K562 (cell line): ENCODE results near the gene SLC6A4.
A peak's percentile ranks its signal among the peaks of the same experiment; 100 is the strongest.

Experiments
- CREB1 ChIP-seq, 2 experiments: sonication (generic) in 1 of 2; formaldehyde crosslinking in 1 of 2; IDR thresholded peaks; 2 replicates each; pipeline versions ENCODE4 v1.6.1 to v1.8.0; 2012 to 2022; ENCODE audit warnings: inconsistent platforms in 1 of 2, mild to moderate bottlenecking in 1 of 2, missing genetic modification reagents in 1 of 2, moderate library complexity in 1 of 2
- HCFC1 ChIP-seq: IDR thresholded peaks from 2 replicates; pipeline ENCODE4 v1.6.1; 2012; ENCODE audit warnings: low read depth, low read length, improper control_type of control experiment
- MYBL2 ChIP-seq, 2 experiments: fragments of 450-650 bp in 1 of 2; sonication (generic) in 1 of 2; formaldehyde crosslinking in 1 of 2; IDR thresholded peaks; 2 replicates each; pipeline versions ENCODE4 v1.6.1 to v1.8.1; 2017 to 2022; ENCODE audit warnings: borderline replicate concordance in 1 of 2, inconsistent platforms in 1 of 2, low read depth in 1 of 2, mild to moderate bottlenecking in 1 of 2, missing genetic modification reagents in 1 of 2, moderate library complexity in 1 of 2
- POLR2A ChIP-seq: fragments of 450-650 bp; conservative IDR thresholded peaks from 2 replicates; pipeline ENCODE4 v1.6.1; 2016
- ZNF143 ChIP-seq: sonication (generic); formaldehyde crosslinking; IDR thresholded peaks from 2 replicates; pipeline ENCODE4 v1.9.0; 2022; ENCODE audit warnings: mild to moderate bottlenecking, missing genetic modification reagents
- ZSCAN29 ChIP-seq: fragments of 450-650 bp; IDR thresholded peaks from 2 replicates; pipeline ENCODE4 v1.6.1; 2017
- TF ChIP-seq, protein P1 (sequence below), 3 experiments: IDR thresholded peaks in 2 of 3; conservative IDR thresholded peaks in 1 of 3; 2 replicates each; pipeline ENCODE4 v1.5.1; 2011 to 2012; ENCODE audit warnings: low read length in 3 of 3, mild to moderate bottlenecking in 3 of 3, control low read depth in 2 of 3, improper control_type of control experiment in 1 of 3, inconsistent platforms in 1 of 3, low read depth in 1 of 3, mixed read lengths in 1 of 3, moderate library complexity in 1 of 3; ENCODE audit not compliant: insufficient read depth in 2 of 3
- TF ChIP-seq, protein P2 (sequence below): fragments of 250-450 bp; sonication (Bioruptor Pico); IDR thresholded peaks from 2 replicates; pipeline ENCODE4 v1.5.0; 2020; ENCODE audit warnings: mild to moderate bottlenecking
- TF ChIP-seq, protein P3 (sequence below), 2 experiments: fragments of 450-650 bp in 1 of 2; sonication (generic) in 1 of 2; formaldehyde crosslinking in 1 of 2; IDR thresholded peaks in 1 of 2; conservative IDR thresholded peaks in 1 of 2; 2 replicates each; pipeline versions ENCODE4 v1.6.1 to v1.8.1; 2016 to 2023; ENCODE audit warnings: mild to moderate bottlenecking in 2 of 2, moderate library complexity in 2 of 2, inconsistent platforms in 1 of 2, missing genetic modification reagents in 1 of 2
- TF ChIP-seq, protein P4 (sequence below): sonication (generic); formaldehyde crosslinking; IDR thresholded peaks from 2 replicates; pipeline ENCODE4 v1.8.0; 2022; ENCODE audit warnings: mild to moderate bottlenecking, missing genetic modification reagents

GRCh38 chr17:30148376-30148775, 87.1 kb downstream of the SLC6A4 start:
- TF ChIP-seq CREB1 (IDR thresholded peaks at IDR 0.05), result no peak
- no peak for TF ChIP-seq CREB1 (CRISPR knock-in tag; IDR thresholded peaks at IDR 0.05)
- TF ChIP-seq, protein P1, sequence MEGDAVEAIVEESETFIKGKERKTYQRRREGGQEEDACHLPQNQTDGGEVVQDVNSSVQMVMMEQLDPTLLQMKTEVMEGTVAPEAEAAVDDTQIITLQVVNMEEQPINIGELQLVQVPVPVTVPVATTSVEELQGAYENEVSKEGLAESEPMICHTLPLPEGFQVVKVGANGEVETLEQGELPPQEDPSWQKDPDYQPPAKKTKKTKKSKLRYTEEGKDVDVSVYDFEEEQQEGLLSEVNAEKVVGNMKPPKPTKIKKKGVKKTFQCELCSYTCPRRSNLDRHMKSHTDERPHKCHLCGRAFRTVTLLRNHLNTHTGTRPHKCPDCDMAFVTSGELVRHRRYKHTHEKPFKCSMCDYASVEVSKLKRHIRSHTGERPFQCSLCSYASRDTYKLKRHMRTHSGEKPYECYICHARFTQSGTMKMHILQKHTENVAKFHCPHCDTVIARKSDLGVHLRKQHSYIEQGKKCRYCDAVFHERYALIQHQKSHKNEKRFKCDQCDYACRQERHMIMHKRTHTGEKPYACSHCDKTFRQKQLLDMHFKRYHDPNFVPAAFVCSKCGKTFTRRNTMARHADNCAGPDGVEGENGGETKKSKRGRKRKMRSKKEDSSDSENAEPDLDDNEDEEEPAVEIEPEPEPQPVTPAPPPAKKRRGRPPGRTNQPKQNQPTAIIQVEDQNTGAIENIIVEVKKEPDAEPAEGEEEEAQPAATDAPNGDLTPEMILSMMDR (IDR thresholded peaks at IDR 0.05 in 2 of 3, conservative IDR thresholded peaks at IDR 0.05 in 1 of 3; ENCODE audit: insufficient read depth in 2 of 3, low read depth in 1 of 3, low read length in 3 of 3), result no peak
- TF ChIP-seq, protein P2, sequence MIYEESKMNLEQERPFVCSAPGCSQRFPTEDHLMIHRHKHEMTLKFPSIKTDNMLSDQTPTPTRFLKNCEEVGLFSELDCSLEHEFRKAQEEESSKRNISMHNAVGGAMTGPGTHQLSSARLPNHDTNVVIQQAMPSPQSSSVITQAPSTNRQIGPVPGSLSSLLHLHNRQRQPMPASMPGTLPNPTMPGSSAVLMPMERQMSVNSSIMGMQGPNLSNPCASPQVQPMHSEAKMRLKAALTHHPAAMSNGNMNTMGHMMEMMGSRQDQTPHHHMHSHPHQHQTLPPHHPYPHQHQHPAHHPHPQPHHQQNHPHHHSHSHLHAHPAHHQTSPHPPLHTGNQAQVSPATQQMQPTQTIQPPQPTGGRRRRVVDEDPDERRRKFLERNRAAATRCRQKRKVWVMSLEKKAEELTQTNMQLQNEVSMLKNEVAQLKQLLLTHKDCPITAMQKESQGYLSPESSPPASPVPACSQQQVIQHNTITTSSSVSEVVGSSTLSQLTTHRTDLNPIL, result no peak
- no peak for TF ChIP-seq POLR2A
- TF ChIP-seq, protein P3, sequence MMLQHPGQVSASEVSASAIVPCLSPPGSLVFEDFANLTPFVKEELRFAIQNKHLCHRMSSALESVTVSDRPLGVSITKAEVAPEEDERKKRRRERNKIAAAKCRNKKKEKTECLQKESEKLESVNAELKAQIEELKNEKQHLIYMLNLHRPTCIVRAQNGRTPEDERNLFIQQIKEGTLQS (IDR thresholded peaks at IDR 0.05), result no peak
- TF ChIP-seq, protein P3 (CRISPR knock-in tag; conservative IDR thresholded peaks at IDR 0.05), result no peak
- peak; percentile 79 for TF ChIP-seq MYBL2 (IDR thresholded peaks at IDR 0.05; ENCODE audit: low read depth)
- TF ChIP-seq MYBL2 (CRISPR knock-in tag; IDR thresholded peaks at IDR 0.05; ENCODE audit: borderline replicate concordance), result no peak
- TF ChIP-seq, protein P4, sequence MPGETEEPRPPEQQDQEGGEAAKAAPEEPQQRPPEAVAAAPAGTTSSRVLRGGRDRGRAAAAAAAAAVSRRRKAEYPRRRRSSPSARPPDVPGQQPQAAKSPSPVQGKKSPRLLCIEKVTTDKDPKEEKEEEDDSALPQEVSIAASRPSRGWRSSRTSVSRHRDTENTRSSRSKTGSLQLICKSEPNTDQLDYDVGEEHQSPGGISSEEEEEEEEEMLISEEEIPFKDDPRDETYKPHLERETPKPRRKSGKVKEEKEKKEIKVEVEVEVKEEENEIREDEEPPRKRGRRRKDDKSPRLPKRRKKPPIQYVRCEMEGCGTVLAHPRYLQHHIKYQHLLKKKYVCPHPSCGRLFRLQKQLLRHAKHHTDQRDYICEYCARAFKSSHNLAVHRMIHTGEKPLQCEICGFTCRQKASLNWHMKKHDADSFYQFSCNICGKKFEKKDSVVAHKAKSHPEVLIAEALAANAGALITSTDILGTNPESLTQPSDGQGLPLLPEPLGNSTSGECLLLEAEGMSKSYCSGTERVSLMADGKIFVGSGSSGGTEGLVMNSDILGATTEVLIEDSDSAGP, result no peak
- TF ChIP-seq ZSCAN29, result no peak
- no peak for TF ChIP-seq HCFC1
- TF ChIP-seq ZNF143 (CRISPR knock-in tag), result no peak
